GM18507 (cell line): ENCODE results near the gene ALKAL2.

Experiments
- DNase-seq: peaks from one replicate; pipeline ENCODE4 v3.0.0; 2011; ENCODE audit warnings: low read depth; ENCODE audit not compliant: insufficient read length; ENCODE audit errors: extremely low spot score
- FAIRE-seq: peaks from 2 replicates; lab custom pipeline; 2011; peaks lifted over from hg19 to GRCh38; lab: Jason Lieb, UNC

The ALKAL2 gene

DNA sequence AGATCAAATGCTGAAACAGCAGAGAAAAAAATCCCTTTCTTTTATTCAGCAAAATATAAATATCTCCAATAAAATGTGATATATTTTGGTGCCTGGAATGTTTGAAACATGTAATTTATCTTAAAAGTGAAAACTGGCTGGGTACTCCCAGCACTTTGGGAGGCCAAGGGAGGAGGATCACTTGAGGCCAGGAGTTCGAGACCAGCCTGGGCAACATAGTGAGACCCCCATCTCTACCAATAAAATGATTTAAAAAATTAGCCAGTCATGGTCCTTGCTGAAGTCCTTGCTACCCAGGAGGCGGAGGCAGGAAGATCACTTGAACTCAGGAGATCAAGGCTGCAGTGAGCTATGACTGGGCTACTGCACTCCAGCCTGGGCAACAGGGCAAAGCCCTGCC, 32.7 kb downstream of the ALKAL2 start:
- no peak for FAIRE-seq
- DNase-seq, result no peak

DNA sequence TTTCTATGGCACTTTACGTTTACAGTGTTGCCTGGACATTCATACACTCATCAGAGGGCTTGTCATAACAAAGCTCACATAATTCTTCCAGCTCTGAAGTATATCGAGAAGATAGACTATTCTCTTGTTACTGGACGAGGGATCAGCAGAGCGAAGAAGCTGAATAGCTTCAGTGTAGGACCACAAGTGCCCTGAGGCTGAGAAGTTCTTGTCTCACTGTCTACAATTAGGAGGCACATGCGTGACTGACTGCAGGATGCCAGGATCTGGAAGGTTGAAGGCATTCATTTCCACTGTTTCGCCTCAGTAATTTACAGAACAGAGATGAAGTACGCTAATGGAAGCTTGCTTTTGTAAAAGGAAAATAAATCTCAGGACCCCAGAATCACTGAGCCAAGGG, 33.6 kb downstream of the ALKAL2 start:
- DNase-seq (no peak), FAIRE-seq (no peak)

DNA sequence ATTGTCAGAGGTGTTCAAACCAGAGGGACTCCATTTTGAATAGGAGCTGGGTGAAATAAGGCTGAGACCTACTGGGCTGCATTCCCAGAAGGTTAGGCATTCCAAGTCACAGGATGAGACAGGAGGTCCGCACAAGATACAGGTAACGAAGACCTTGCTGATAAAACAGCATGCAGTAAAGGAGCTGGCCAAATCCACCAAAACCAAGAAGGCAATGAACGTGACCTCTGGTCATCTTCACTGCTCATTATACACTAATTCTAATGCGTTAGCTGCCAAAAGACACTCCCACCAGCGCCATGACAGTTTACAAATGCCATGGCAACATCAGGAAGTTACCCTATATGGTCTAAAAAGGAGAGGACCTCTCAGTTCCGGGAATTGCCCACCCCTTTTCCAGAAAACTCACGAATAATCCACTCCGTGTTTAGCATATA, 34.7 kb downstream of the ALKAL2 start:
- FAIRE-seq (no peak), DNase-seq (no peak)

DNA sequence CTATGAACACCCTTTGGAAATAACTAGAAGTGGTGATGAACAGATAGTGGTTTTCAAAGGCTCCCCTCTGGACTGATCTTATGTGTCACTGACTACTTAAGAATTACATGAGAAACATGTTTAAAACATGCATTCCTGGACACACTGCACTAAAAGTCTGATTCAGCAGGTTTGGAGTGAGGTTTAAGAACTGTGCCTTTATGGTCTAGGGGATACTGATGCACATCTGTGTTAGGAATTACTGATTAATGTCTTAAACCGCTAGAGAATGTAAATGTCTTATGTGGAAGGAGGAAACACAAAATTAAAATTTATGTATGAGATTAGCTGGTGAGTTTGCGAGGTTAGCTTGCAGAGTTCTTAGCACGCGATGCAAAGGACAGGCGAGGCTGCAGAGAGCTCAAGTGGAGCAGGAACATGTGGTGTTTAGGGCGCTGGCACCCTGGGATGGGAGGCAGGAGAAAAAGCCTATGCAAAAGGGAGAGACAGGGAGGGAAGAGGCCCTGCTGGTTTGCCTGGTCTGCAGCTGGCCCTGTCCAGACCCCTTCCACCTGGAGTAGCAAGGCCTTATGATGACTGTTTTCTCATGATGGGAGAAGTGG, 35.8 kb downstream of the ALKAL2 start:
- no peak for FAIRE-seq
- DNase-seq, result no peak

DNA sequence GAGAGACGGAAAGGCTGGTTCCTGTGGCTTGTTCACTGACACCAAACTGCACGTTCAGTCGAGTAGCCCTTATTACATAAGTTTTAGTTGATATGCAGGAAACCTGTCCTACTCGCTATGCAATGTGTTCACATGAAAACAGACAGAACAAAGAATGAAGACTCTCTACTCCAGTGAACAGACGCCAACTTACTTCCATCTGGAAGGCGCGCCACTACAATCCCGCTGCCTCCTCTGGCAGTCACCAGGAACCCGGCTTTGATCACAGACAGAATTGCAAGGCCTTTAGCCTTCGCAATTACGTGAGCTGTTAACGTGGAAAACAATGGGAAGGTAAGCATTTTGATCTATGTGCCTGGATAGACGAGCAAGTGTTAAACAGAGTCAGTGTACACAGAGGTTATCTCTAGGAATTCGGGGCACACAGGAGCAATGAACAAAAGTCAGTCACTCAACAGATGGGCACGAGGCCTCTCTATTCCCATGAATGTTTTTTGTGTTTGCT, 38.3 kb downstream of the ALKAL2 start:
- no peak for DNase-seq
- FAIRE-seq, result no peak

DNA sequence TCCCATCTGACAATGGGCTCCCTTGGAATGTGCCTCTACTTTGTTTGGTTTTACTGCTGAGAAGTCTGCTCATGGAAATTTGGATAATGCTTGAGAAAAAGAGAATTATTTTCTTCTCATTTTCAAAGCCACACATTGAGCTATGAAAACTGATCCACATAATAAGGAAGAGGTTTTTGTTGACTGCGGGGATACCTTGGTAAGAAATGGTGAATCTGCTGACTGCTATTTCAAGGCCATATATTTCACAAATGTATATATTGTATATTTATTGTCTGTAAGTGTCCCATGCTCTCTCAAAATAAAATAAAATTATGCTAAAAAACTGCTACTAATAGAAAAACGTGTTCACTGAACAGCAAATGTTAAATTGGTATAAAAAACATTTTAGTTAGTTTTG, 39.2 kb downstream of the ALKAL2 start:
- DNase-seq (no peak), FAIRE-seq (no peak)

DNA sequence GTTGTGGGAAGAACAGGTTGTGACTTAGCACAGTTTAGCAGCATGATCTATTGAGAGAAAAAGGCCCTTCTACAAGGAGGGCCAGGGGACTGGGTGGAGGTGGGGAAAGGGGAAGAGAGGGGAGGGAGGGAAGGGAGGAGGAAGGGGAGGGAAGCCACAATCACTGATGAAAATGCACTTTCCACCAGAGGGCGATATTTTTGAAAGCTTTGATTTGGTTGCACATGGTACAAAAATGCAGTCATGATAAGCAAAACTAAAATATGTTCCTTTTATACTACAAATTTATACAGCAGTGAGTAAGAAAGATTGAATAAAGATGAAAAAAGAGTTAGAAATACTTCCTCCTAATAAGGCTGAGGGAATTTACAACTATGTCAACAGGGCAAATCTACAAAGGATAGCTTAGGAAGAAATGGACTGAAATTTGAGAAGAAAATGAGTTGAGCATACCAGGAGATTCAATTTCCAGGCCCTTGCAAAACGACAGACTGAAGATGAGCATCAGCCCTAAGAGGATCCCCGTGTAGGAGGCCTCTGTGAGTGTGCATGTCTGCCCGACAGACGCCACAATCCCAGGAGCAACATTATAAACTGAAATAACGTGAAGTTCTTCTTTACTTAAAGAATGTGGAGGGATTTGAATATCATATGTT, 41.3 kb downstream of the ALKAL2 start:
- DNase-seq (no peak), FAIRE-seq (peak; percentile 82)

DNA sequence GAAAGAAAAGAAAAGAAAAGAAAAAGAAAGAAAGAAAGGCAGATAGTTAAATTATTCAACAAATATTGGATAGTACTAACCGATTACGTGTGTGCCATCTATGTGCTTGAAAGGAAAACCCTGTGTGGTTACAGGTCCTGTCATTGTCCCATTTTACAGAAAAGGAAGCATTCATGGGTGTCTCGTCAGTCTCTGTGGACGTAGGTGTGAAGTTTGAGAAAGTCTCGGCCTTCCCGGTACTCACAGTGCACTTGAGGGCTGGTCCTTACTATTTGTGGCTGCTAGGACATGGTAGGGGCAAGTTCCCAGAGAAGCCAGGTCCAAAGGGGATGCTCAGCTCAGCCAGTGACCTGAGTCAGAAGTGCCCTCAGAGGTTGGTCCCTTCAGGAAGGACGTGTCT, 43.3 kb downstream of the ALKAL2 start:
- no peak for DNase-seq

DNA sequence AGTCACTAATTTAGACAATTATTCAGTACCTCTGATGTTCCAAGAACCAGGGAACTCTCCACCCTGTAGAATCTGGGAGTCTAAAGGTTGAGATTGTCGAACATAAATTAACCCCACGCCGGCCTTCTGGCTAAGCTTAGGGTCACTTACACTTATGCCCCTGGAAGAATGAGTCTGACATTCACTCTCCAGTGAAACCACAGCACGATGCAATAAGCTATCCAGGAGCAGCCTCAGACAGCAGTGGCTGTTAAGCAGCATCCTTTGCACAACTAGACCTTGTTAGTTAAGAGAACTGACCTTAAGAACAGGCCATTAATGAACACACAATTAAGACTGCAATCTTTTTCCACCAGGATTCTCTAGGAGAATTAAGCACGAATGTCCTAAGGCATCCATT, 49.0 kb downstream of the ALKAL2 start:
- FAIRE-seq, result no peak
- DNase-seq, result no peak

More for the DNA sequence above, 43.3 kb downstream of the ALKAL2 start:
- no peak for FAIRE-seq

DNA sequence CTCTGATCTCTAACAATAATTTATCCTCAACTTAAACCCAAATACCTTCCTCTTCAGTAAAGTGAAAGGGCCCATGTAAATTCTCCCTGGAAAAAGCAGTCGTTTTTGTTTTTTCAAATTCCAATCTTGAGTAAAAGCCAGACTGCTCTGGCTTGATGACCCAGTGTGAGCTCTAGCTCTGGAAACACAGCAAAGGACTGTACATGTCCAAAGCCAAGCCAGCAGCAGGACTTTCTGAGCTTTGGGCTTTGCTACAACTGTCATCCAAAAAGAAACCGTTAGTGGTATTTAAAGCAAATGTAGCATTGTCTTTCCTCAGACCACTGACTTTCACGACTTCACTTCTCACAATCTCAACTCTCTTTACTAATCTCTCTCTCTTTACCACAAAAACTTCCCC, 49.5 kb downstream of the ALKAL2 start:
- no peak for DNase-seq
- FAIRE-seq, result no peak

DNA sequence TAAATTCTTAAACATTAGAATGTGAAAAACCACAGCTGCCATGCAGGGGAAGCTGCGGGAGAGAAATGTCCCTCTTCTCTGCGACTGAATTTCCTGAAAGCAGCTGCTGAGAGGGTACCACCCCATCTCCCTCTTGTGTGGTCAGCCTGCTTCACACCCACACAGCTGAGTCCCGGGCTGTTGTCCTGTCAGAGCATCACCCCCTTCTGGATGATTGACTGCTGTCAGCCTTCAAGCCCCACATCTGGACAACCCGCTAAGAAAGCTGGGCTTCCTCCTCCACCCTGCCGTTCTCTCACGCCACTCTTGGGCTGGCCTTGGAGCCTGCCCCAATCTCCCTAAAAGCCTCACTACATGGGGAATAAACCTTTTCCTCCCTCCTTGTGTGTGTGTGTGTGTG, 50.0 kb downstream of the ALKAL2 start:
- DNase-seq (no peak), FAIRE-seq (no peak)

DNA sequence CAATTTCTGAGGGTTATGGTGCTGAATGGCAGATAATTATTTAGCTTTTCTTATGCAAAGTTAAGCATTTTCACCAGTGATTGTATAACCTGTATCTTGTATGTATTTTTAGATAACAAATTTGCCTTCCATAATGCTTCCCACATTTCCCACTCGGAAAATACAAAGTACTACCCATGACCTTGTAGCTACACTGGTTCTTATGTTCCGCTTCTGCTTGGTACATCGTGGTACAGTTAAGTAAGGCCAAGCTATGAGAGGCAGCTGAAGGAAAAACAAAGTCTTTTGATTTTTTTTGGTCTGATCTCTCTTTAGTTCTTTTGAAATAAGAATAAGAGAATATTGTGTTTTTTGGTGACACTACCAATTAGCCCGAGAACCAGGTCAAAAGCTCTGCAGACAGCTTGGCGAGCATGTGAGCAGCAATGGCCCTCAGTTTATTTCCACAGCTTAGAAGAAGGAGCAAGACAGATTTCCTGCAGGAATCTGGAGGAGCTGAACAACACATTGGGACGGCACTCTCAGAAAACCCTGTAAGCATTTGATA, 50.8 kb downstream of the ALKAL2 start:
- FAIRE-seq (no peak), DNase-seq (no peak)

DNA sequence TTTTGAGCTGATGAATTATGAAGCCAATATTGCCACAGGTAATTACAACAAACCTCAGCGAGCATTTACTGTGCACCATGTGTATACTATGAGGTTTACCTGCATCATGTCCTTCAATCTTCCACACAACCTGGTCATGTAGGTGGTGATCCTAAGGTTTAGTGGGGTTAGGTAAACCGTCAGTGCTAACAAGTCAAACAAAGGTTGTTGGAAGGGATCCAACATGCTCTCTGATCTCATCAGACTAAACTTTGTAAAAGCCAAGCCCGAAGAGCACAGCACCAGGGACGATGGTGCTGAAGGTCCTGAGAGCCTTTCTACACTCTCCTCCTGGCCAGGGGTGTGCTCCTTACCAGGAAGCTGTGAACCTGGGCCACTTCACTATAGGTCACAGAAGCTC, 53.5 kb downstream of the ALKAL2 start:
- FAIRE-seq, result no peak
- DNase-seq, result no peak

DNA sequence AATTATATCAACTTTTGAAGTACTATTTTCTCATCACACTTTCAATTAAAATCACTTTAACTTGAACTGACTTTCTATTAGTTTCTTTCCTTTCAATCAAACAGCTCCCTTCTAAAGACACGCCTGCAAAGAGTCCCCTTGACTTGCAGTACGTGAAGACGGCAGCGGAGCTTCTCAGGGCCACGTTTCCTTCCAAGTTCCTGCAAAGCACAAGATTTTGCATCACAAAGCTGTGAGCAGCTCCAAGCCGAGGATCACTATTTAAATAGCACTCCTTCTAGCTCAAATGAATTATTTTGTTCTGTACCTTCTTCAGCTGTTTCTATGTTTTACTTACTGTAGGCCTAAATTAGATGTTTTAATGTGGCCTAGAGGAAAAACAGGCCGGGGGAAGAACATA, 54.9 kb downstream of the ALKAL2 start:
- FAIRE-seq (no peak), DNase-seq (no peak)

DNA sequence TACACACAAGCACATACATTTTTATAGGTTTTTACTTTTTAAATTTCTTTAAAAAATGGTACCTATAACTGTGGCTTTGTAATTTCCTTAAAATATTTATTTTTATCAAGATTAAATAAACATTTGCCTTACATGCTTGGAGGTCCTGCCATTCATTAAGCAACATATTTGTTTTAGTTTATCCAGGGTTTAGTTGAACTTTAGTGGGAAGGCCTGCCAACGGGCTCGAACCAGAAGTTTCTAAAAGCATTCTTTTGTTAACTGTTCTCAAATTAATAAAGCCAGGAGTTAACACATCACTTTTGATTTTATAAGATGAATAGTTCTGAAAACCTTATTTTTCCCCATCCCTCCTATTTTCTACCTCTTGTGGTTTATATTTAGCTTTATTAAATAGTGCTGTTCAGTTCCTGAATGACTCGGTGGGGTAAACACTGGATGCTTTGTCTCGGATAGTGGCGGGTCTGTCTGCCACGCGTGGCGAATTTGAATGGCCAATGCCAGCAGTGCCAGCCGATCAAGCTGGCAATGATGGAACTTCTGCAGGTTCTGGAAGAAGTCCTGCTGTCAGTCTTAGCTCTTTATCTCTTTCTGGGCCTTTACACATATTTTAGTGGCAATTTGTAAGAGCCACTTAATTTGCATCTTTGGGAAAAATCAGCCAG, 56.2 kb downstream of the ALKAL2 start:
- FAIRE-seq (no peak), DNase-seq (no peak)
